Body of pancreas (tissue), 4 donors: ENCODE data around the gene PRPS1L1.

Experiments used
- POLR2A ChIP-seq, 3 donors: fragments of 450-650 bp; IDR thresholded peaks; one replicate each; pipeline ENCODE4 v1.6.1; 2016; ENCODE audit warnings: antibody characterized with exemption in 3 of 3, mild to moderate bottlenecking in 2 of 3
- TF ChIP-seq, protein P1 (sequence below), 7 experiments: fragments of 450-650 bp in 4 of 7; fragments of 200-600 bp in 3 of 7; sonication (generic) in 3 of 7; IDR thresholded peaks; one replicate each; pipeline ENCODE4 v1.5.1; 2016 to 2019; ENCODE audit warnings: antibody characterized with exemption in 7 of 7

- TF ChIP-seq, protein P1, sequence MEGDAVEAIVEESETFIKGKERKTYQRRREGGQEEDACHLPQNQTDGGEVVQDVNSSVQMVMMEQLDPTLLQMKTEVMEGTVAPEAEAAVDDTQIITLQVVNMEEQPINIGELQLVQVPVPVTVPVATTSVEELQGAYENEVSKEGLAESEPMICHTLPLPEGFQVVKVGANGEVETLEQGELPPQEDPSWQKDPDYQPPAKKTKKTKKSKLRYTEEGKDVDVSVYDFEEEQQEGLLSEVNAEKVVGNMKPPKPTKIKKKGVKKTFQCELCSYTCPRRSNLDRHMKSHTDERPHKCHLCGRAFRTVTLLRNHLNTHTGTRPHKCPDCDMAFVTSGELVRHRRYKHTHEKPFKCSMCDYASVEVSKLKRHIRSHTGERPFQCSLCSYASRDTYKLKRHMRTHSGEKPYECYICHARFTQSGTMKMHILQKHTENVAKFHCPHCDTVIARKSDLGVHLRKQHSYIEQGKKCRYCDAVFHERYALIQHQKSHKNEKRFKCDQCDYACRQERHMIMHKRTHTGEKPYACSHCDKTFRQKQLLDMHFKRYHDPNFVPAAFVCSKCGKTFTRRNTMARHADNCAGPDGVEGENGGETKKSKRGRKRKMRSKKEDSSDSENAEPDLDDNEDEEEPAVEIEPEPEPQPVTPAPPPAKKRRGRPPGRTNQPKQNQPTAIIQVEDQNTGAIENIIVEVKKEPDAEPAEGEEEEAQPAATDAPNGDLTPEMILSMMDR (IDR thresholded peaks at IDR 0.05): no peak
- TF ChIP-seq POLR2A (IDR thresholded peaks at IDR 0.05): no peak
These were observed 9.1 kb downstream of the PRPS1L1 start for GRCh38 chr7:18018296-18019215.
